ENCODE results near the gene OSBPL5.

DNA sequence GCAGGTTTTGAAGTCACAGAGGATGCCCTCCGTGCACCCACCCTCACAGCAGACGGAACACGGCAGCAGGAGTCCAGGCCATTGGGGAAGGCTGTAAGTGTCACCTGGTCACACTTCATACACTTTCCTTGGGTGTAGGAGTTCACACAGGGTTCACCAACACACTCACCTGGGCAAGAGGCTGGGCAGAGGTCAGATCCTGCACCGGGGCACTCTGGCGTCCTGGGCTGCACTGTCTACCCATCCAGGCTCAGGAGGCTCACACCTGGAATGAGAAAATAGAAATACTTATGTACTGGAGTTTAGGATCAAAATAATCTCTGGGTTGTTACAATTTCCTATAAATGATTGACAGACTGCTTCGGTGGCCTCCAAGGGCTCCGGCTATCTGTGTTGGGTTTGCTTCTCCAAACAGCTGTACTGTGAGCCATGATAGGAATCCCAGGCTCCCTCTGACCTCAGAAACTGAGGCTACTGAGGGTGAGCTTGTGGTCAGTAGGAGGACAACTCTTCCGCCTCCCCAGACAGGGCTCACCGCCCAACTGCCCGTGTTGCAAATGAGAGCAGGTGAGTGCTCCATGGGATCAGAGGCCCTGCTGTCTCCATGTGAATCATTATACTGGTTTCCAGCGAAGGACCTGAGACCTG lies 87.8 kb downstream of the OSBPL5 start:
- TF ChIP-seq, protein P1, sequence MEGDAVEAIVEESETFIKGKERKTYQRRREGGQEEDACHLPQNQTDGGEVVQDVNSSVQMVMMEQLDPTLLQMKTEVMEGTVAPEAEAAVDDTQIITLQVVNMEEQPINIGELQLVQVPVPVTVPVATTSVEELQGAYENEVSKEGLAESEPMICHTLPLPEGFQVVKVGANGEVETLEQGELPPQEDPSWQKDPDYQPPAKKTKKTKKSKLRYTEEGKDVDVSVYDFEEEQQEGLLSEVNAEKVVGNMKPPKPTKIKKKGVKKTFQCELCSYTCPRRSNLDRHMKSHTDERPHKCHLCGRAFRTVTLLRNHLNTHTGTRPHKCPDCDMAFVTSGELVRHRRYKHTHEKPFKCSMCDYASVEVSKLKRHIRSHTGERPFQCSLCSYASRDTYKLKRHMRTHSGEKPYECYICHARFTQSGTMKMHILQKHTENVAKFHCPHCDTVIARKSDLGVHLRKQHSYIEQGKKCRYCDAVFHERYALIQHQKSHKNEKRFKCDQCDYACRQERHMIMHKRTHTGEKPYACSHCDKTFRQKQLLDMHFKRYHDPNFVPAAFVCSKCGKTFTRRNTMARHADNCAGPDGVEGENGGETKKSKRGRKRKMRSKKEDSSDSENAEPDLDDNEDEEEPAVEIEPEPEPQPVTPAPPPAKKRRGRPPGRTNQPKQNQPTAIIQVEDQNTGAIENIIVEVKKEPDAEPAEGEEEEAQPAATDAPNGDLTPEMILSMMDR (IDR thresholded peaks at IDR 0.05), result no peak
- TF ChIP-seq POLR2A (IDR thresholded peaks at IDR 0.05), result no peak
- no peak for TF ChIP-seq POLR2AphosphoS5 (IDR thresholded peaks at IDR 0.05)
